HEK293 (cell line): ENCODE results near the gene MROH2B.

Experiments used
- CTCF ChIA-PET: fragments of 350-600 bp; formaldehyde crosslinking; extraction: SDS; loops from one replicate; lab custom pipeline; 2021; ENCODE audit warnings: antibody characterized with exemption; lab: Yijun Ruan, JAX
- POLR2A ChIA-PET: fragments of 300-600 bp; formaldehyde crosslinking; extraction: SDS; loops from one replicate; lab custom pipeline; 2020; ENCODE audit warnings: antibody characterized with exemption, inconsistent platforms; lab: Yijun Ruan, JAX
- H3K27ac ChIP-seq: fragments of 200-500 bp; sonication (Bioruptor generic); 2 replicates; pipeline ENCODE4 v1.5.1; 2014; ENCODE audit warnings: low read depth, low read length, control low read depth, inconsistent platforms; ENCODE audit errors: extremely low read depth
- H3K36me3 ChIP-seq, 2 experiments: fragments of 200-500 bp in 1 of 2; sonication (Bioruptor generic) in 1 of 2; 1 replicate in 1 of 2; 2 replicates in 1 of 2; pipeline ENCODE4 v1.5.1; 2014 to 2017; ENCODE audit warnings: inconsistent platforms in 2 of 2, low read length in 2 of 2; ENCODE audit not compliant: control insufficient read depth in 2 of 2, insufficient read depth in 1 of 2
- H3K4me1 ChIP-seq: fragments of 200-500 bp; sonication (Bioruptor generic); 2 replicates; pipeline ENCODE4 v1.5.1; 2014; ENCODE audit warnings: mild to moderate bottlenecking, low read length, inconsistent platforms; ENCODE audit not compliant: control insufficient read depth, insufficient read depth
- H3K4me3 ChIP-seq: 2 replicates; pipeline ENCODE4 v1.5.1; 2011; ENCODE audit warnings: low read depth, mild to moderate bottlenecking, control low read depth, low read length, moderate library complexity
- H3K9me3 ChIP-seq: fragments of 200-500 bp; sonication (Bioruptor generic); 2 replicates; pipeline ENCODE4 v1.5.1; 2014; ENCODE audit warnings: low read depth, low read length, inconsistent platforms; ENCODE audit not compliant: control insufficient read depth, insufficient read depth
- GLIS1 ChIP-seq: fragments of 450-650 bp; formaldehyde crosslinking; IDR thresholded peaks from 2 replicates; pipeline ENCODE4 v1.5.1; 2016; ENCODE audit warnings: missing biosample characterization, missing genetic modification characterization
- HOXA7 ChIP-seq: sonication (generic); formaldehyde crosslinking; IDR thresholded peaks from 2 replicates; pipeline ENCODE4 v1.8.1; 2022; ENCODE audit warnings: missing genetic modification reagents, borderline replicate concordance
- KLF1 ChIP-seq: fragments of 450-650 bp; formaldehyde crosslinking; IDR thresholded peaks from 2 replicates; pipeline ENCODE4 v1.5.1; 2016; ENCODE audit warnings: missing biosample characterization, missing genetic modification characterization
- MZF1 ChIP-seq: fragments of 450-650 bp; formaldehyde crosslinking; IDR thresholded peaks from 2 replicates; pipeline ENCODE4 v1.5.1; 2017; ENCODE audit warnings: missing biosample characterization, missing genetic modification characterization, borderline replicate concordance
- OVOL3 ChIP-seq: fragments of 450-650 bp; formaldehyde crosslinking; IDR thresholded peaks from 2 replicates; pipeline ENCODE4 v1.5.1; 2016; ENCODE audit warnings: missing biosample characterization, missing genetic modification characterization
- SCRT2 ChIP-seq: fragments of 450-650 bp; formaldehyde crosslinking; IDR thresholded peaks from 2 replicates; pipeline ENCODE4 v1.5.1; 2016; ENCODE audit warnings: missing biosample characterization, missing genetic modification characterization
- YY1 ChIP-seq: fragments of 450-650 bp; formaldehyde crosslinking; IDR thresholded peaks from 2 replicates; pipeline ENCODE4 v1.5.1; 2018; ENCODE audit warnings: missing biosample characterization, missing genetic modification characterization
- YY2 ChIP-seq: fragments of 450-650 bp; formaldehyde crosslinking; IDR thresholded peaks from 2 replicates; pipeline ENCODE4 v1.5.1; 2016; ENCODE audit warnings: missing biosample characterization, missing genetic modification characterization
- ZBTB20 ChIP-seq: fragments of 450-650 bp; formaldehyde crosslinking; IDR thresholded peaks from 2 replicates; pipeline ENCODE4 v1.5.1; 2016; ENCODE audit warnings: missing biosample characterization, missing genetic modification characterization
- ZBTB8A ChIP-seq: fragments of 450-650 bp; formaldehyde crosslinking; IDR thresholded peaks from 2 replicates; pipeline ENCODE4 v1.5.1; 2016; ENCODE audit warnings: missing biosample characterization, missing genetic modification characterization
- ZNF112 ChIP-seq: fragments of 450-650 bp; formaldehyde crosslinking; IDR thresholded peaks from 2 replicates; pipeline ENCODE4 v1.5.0; 2017; ENCODE audit warnings: missing biosample characterization, missing genetic modification characterization
- ZNF121 ChIP-seq: fragments of 450-650 bp; formaldehyde crosslinking; IDR thresholded peaks from 2 replicates; pipeline ENCODE4 v1.5.1; 2016; ENCODE audit warnings: missing biosample characterization, missing genetic modification characterization
- ZNF214 ChIP-seq: fragments of 450-650 bp; formaldehyde crosslinking; IDR thresholded peaks from 2 replicates; pipeline ENCODE4 v1.5.1; 2017; ENCODE audit warnings: missing biosample characterization, mild to moderate bottlenecking, missing genetic modification characterization, borderline replicate concordance
- ZNF221 ChIP-seq: fragments of 450-650 bp; formaldehyde crosslinking; IDR thresholded peaks from 2 replicates; pipeline ENCODE4 v1.5.1; 2017; ENCODE audit warnings: missing biosample characterization, missing genetic modification characterization, borderline replicate concordance
- ZNF302 ChIP-seq: fragments of 450-650 bp; formaldehyde crosslinking; IDR thresholded peaks from 2 replicates; pipeline ENCODE4 v1.5.1; 2016; ENCODE audit warnings: missing biosample characterization, missing genetic modification characterization, low read depth
- ZNF324 ChIP-seq: fragments of 450-650 bp; formaldehyde crosslinking; IDR thresholded peaks from 2 replicates; pipeline ENCODE4 v1.5.1; 2016; ENCODE audit warnings: missing biosample characterization, missing genetic modification characterization
- ZNF394 ChIP-seq: fragments of 450-650 bp; formaldehyde crosslinking; IDR thresholded peaks from 2 replicates; pipeline ENCODE4 v1.5.1; 2016; ENCODE audit warnings: missing biosample characterization, missing genetic modification characterization, mild to moderate bottlenecking, moderate library complexity, borderline replicate concordance
- ZNF404 ChIP-seq: fragments of 450-650 bp; formaldehyde crosslinking; IDR thresholded peaks from 2 replicates; pipeline ENCODE4 v1.5.1; 2017; ENCODE audit warnings: missing biosample characterization, missing genetic modification characterization
- ZNF416 ChIP-seq: fragments of 450-650 bp; formaldehyde crosslinking; IDR thresholded peaks from 2 replicates; pipeline ENCODE4 v1.5.1; 2016; ENCODE audit warnings: missing biosample characterization, missing genetic modification characterization
- ZNF473 ChIP-seq: fragments of 450-650 bp; formaldehyde crosslinking; IDR thresholded peaks from 2 replicates; pipeline ENCODE4 v1.5.1; 2017; ENCODE audit warnings: missing biosample characterization, missing genetic modification characterization
- ZNF514 ChIP-seq: fragments of 450-650 bp; formaldehyde crosslinking; IDR thresholded peaks from 2 replicates; pipeline ENCODE4 v1.5.1; 2016; ENCODE audit warnings: missing biosample characterization, missing genetic modification characterization
- ZNF530 ChIP-seq: fragments of 450-650 bp; formaldehyde crosslinking; IDR thresholded peaks from 2 replicates; pipeline ENCODE4 v1.5.1; 2016; ENCODE audit warnings: low read depth, missing biosample characterization, missing genetic modification characterization
- ZNF555 ChIP-seq: fragments of 450-650 bp; formaldehyde crosslinking; conservative IDR thresholded peaks from 2 replicates; pipeline ENCODE4 v1.5.1; 2017; ENCODE audit warnings: missing biosample characterization, mild to moderate bottlenecking, missing genetic modification characterization, inconsistent platforms
- ZNF558 ChIP-seq: fragments of 450-650 bp; formaldehyde crosslinking; IDR thresholded peaks from 2 replicates; pipeline ENCODE4 v1.5.1; 2016; ENCODE audit warnings: missing biosample characterization, missing genetic modification characterization
- ZNF585B ChIP-seq: fragments of 450-650 bp; formaldehyde crosslinking; IDR thresholded peaks from 2 replicates; pipeline ENCODE4 v1.5.1; 2016; ENCODE audit warnings: missing biosample characterization, missing genetic modification characterization
- ZNF624 ChIP-seq: fragments of 450-650 bp; formaldehyde crosslinking; IDR thresholded peaks from 2 replicates; pipeline ENCODE4 v1.5.1; 2017; ENCODE audit warnings: missing biosample characterization, missing genetic modification characterization
- ZNF654 ChIP-seq: fragments of 450-650 bp; formaldehyde crosslinking; IDR thresholded peaks from 2 replicates; pipeline ENCODE4 v1.5.1; 2016; ENCODE audit warnings: low read depth, missing biosample characterization, missing genetic modification characterization
- ZNF664 ChIP-seq: fragments of 450-650 bp; formaldehyde crosslinking; IDR thresholded peaks from 2 replicates; pipeline ENCODE4 v1.5.1; 2016; ENCODE audit warnings: missing biosample characterization, missing genetic modification characterization
- ZNF670 ChIP-seq: fragments of 450-650 bp; formaldehyde crosslinking; IDR thresholded peaks from 2 replicates; pipeline ENCODE4 v1.5.1; 2016; ENCODE audit warnings: missing biosample characterization, missing genetic modification characterization, low read depth
- ZNF707 ChIP-seq: fragments of 450-650 bp; formaldehyde crosslinking; IDR thresholded peaks from 2 replicates; pipeline ENCODE4 v1.5.1; 2016; ENCODE audit warnings: missing biosample characterization, missing genetic modification characterization
- ZNF830 ChIP-seq: fragments of 450-650 bp; IDR thresholded peaks from 2 replicates; pipeline ENCODE4 v1.5.0; 2018; ENCODE audit warnings: missing biosample characterization, missing genetic modification characterization, low read depth, mild to moderate bottlenecking, moderate library complexity
- ZSCAN23 ChIP-seq: fragments of 450-650 bp; formaldehyde crosslinking; IDR thresholded peaks from 2 replicates; pipeline ENCODE4 v1.5.1; 2016; ENCODE audit warnings: missing biosample characterization, missing genetic modification characterization
- ZXDB ChIP-seq: fragments of 450-650 bp; formaldehyde crosslinking; IDR thresholded peaks from 2 replicates; pipeline ENCODE4 v1.5.1; 2016; ENCODE audit warnings: missing biosample characterization, missing genetic modification characterization
- TF ChIP-seq, protein P1 (sequence below): fragments of 450-650 bp; IDR thresholded peaks from 2 replicates; pipeline ENCODE4 v1.5.1; 2018; ENCODE audit warnings: missing biosample characterization, missing genetic modification characterization
- TF ChIP-seq, protein P2 (sequence below): fragments of 450-650 bp; formaldehyde crosslinking; IDR thresholded peaks from 2 replicates; pipeline ENCODE4 v1.5.1; 2016; ENCODE audit warnings: missing biosample characterization, missing genetic modification characterization

The MROH2B gene

DNA sequence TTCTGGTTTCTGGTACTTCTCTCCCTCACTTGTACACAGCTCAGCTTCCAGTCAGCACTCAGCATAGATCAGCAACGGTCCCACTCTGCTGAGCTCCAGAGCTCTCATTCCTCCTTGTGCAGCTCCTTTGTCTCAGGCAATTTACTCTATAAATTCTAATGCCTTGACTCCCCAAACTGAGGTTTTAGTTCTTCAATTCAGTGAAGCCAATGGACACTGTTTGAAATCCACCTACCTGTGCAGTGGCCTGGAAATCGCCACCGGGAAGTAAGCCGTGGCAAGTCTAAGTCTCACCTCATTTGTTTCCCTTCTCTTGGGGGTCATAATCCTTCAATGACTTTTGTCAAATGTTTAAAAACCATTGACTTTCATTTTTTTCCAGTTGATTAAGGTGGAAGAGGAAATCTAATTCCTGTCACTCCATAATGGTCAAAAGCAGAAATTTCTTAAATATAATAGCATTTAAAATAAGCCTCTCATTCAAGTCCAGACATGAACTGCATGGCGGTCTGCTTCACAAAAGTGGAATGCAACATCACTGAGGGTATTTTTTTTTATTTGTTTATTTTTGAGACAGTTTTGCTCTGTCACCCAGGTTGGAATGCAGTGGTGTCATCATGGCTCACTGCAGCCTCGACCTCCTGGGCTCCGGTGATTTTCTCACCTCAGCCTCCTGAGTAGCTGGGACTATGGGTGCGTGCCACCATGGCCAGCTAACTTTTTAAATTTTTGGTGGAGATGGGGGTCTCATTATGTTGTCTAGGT, 82.2 kb downstream of the MROH2B start:
- H3K9me3 ChIP-seq = no peaks in the 10 kb centered on the region
- no peak overlapping the region for H3K4me3 ChIP-seq
- TF ChIP-seq GLIS1 (no peak), ZNF670 (tag by site-specific recombination) (no peak), YY1 (no peak), ZNF416 (tag by site-specific recombination) (no peak), ZNF664 (tag by site-specific recombination) (no peak), ZBTB8A (tag by site-specific recombination) (no peak), ZBTB20 (tag by site-specific recombination) (no peak)
- no peaks in the 10 kb centered on the region for H3K4me1 ChIP-seq
- no peak overlapping the region for H3K27ac ChIP-seq
- ChIA-PET POLR2A (no interaction called here), CTCF (interaction anchor here (0.6 to 0.7 kb wide), 4 partner anchors 249 to 1990 kb away, joined by 3 to 4 read pairs (median 4); no protein-coding TSS in a partner anchor)
- H3K36me3 ChIP-seq = no peaks in the 10 kb centered on the region

GRCh38 chr5:40987349-40987748, 83.8 kb downstream of the MROH2B start:
- Histone ChIP-seq H3K4me1 (no peaks in the 10 kb centered on the region), H3K4me3 (no peak overlapping the region)
- CTCF ChIA-PET = interaction anchor here (0.5 kb wide), 1 partner anchor 816 kb away, joined by 3 read pairs; no protein-coding TSS in a partner anchor

GRCh38 chr5:40986666-40987065, 84.5 kb downstream of the MROH2B start:
- Histone ChIP-seq H3K36me3 (no peaks in the 10 kb centered on the region), H3K4me1 (no peaks in the 10 kb centered on the region), H3K4me3 (no peak overlapping the region), H3K9me3 (no peaks in the 10 kb centered on the region), H3K27ac (no peak overlapping the region)
- ChIA-PET CTCF (interaction anchor here (0.5 to 0.6 kb wide), 2 partner anchors 67 to 817 kb away, joined by 3 to 4 read pairs; no protein-coding TSS in a partner anchor), POLR2A (no interaction called here)
- TF ChIP-seq HOXA7 (CRISPR knock-in tag) = no peak
- no peak for TF ChIP-seq OVOL3 (tag by site-specific recombination)
- no peak for TF ChIP-seq ZNF394 (tag by site-specific recombination)
- no peak for TF ChIP-seq ZNF558 (tag by site-specific recombination)
- no peak for TF ChIP-seq ZNF404 (tag by site-specific recombination)
- no peak for TF ChIP-seq ZNF707 (tag by site-specific recombination)
- TF ChIP-seq ZNF654 = no peak
- TF ChIP-seq KLF1 (tag by site-specific recombination) = no peak
- TF ChIP-seq ZNF121 (tag by site-specific recombination) = no peak
- TF ChIP-seq ZNF555 (tag by site-specific recombination) = no peak
- TF ChIP-seq, protein P1, sequence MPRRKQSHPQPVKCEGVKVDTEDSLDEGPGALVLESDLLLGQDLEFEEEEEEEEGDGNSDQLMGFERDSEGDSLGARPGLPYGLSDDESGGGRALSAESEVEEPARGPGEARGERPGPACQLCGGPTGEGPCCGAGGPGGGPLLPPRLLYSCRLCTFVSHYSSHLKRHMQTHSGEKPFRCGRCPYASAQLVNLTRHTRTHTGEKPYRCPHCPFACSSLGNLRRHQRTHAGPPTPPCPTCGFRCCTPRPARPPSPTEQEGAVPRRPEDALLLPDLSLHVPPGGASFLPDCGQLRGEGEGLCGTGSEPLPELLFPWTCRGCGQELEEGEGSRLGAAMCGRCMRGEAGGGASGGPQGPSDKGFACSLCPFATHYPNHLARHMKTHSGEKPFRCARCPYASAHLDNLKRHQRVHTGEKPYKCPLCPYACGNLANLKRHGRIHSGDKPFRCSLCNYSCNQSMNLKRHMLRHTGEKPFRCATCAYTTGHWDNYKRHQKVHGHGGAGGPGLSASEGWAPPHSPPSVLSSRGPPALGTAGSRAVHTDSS (tag by site-specific recombination) = no peak
- TF ChIP-seq ZNF624 = no peak
- TF ChIP-seq ZNF214 (tag by site-specific recombination) = no peak
- no peak for TF ChIP-seq ZNF514 (tag by site-specific recombination)
- TF ChIP-seq ZSCAN23 (tag by site-specific recombination) = no peak

More at GRCh38 chr5:40987349-40987748, 83.8 kb downstream of the MROH2B start:
- H3K36me3 ChIP-seq = no peaks in the 10 kb centered on the region
- POLR2A ChIA-PET = no interaction called here
- no peak for TF ChIP-seq ZNF473 (tag by site-specific recombination)
- no peak for TF ChIP-seq ZNF324
- TF ChIP-seq MZF1 = no peak
- no peak for TF ChIP-seq ZNF302 (tag by site-specific recombination)
- TF ChIP-seq ZNF112 (tag by site-specific recombination) = no peak
- TF ChIP-seq YY2 (tag by site-specific recombination) = no peak
- no peak for TF ChIP-seq ZXDB (tag by site-specific recombination)
- TF ChIP-seq ZNF585B = no peak
- TF ChIP-seq ZNF830 (tag by site-specific recombination) = no peak
- no peak for TF ChIP-seq SCRT2 (tag by site-specific recombination)
- TF ChIP-seq, protein P2, sequence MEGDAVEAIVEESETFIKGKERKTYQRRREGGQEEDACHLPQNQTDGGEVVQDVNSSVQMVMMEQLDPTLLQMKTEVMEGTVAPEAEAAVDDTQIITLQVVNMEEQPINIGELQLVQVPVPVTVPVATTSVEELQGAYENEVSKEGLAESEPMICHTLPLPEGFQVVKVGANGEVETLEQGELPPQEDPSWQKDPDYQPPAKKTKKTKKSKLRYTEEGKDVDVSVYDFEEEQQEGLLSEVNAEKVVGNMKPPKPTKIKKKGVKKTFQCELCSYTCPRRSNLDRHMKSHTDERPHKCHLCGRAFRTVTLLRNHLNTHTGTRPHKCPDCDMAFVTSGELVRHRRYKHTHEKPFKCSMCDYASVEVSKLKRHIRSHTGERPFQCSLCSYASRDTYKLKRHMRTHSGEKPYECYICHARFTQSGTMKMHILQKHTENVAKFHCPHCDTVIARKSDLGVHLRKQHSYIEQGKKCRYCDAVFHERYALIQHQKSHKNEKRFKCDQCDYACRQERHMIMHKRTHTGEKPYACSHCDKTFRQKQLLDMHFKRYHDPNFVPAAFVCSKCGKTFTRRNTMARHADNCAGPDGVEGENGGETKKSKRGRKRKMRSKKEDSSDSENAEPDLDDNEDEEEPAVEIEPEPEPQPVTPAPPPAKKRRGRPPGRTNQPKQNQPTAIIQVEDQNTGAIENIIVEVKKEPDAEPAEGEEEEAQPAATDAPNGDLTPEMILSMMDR (tag by site-specific recombination) = no peak
- TF ChIP-seq ZNF530 (tag by site-specific recombination) = no peak
- no peak for TF ChIP-seq ZNF221 (tag by site-specific recombination)
- H3K27ac ChIP-seq = no peak overlapping the region
- H3K9me3 ChIP-seq = no peaks in the 10 kb centered on the region
